Stimulated activated CD8-positive, alpha-beta memory T cell treated with anti-CD3 and anti-CD28 coated beads, Interleukin-15, amount 100 ng/mL, for 48 hours (primary cell): ENCODE data around the gene TMSB4X.
"Not testable (repeated sequence)": the region's sequence is repeated elsewhere in the genome, so short reads cannot be mapped to it uniquely, and the experiment has no call there.

Experiments used
- DNase-seq, 2 donors: peaks; one replicate each; pipeline ENCODE4 v3.0.0-alpha.2; 2020; ENCODE audit warnings: low read depth in 2 of 2

TMSB4X gene

GRCh38 chrX:12976819-12977732, 2.2 kb downstream of the TMSB4X start:
- not testable (repeated sequence) for DNase-seq

GRCh38 chrX:12977761-12978204, 2.9 kb downstream of the TMSB4X start:
- no peak for DNase-seq

GRCh38 chrX:12978205-12979025, 3.5 kb downstream of the TMSB4X start:
- peak in 1 of 2 donors; percentile 43 for DNase-seq

- no peak for DNase-seq
Measured at GRCh38 chrX:12979026-12979607, 4.2 kb downstream of the TMSB4X start.

- no peak for DNase-seq
Measured at GRCh38 chrX:12979616-12980015, 4.7 kb downstream of the TMSB4X start.

GRCh38 chrX:12980039-12980438, 5.1 kb downstream of the TMSB4X start:
- DNase-seq = not testable (repeated sequence)

GRCh38 chrX:12981880-12982279, 7.0 kb downstream of the TMSB4X start:
- DNase-seq = no peak

- DNase-seq = no peak
Measured at GRCh38 chrX:12984603-12985319, 9.9 kb downstream of the TMSB4X start.

- DNase-seq = no peak
Measured at GRCh38 chrX:12985331-12985730, 10.4 kb downstream of the TMSB4X start.

GRCh38 chrX:12986164-12986779, 11.4 kb downstream of the TMSB4X start:
- DNase-seq = no peak

GRCh38 chrX:12986886-12987285, 12.0 kb downstream of the TMSB4X start:
- no peak for DNase-seq

- DNase-seq = no peak
Measured at GRCh38 chrX:12987340-12987739, 12.4 kb downstream of the TMSB4X start.

GRCh38 chrX:12987900-12988594, 13.1 kb downstream of the TMSB4X start:
- DNase-seq = no peak

- no peak for DNase-seq
Measured at GRCh38 chrX:12988797-12989196, 13.9 kb downstream of the TMSB4X start.

GRCh38 chrX:12989461-12989860, 14.6 kb downstream of the TMSB4X start:
- DNase-seq = no peak

GRCh38 chrX:12991575-12991974, 16.7 kb downstream of the TMSB4X start:
- no peak for DNase-seq

- no peak for DNase-seq
Measured at GRCh38 chrX:12992544-12993118, 17.7 kb downstream of the TMSB4X start.

GRCh38 chrX:12993826-12994225, 18.9 kb downstream of the TMSB4X start:
- no peak for DNase-seq

- no peak for DNase-seq
Measured at GRCh38 chrX:12994321-12994720, 19.4 kb downstream of the TMSB4X start.

- DNase-seq = no peak
Measured at GRCh38 chrX:12996934-12997435, 22.1 kb downstream of the TMSB4X start.
